NCI-H146 (cell line): ENCODE measurements around the gene VMO1.

Source experiments
- DNase-seq: peaks from one replicate; lab custom pipeline; 2025; lab: John Stamatoyannopoulos, UW

Gene VMO1

GRCh38 chr17:4764595-4764994, 21.6 kb downstream of the VMO1 start:
- no peak for DNase-seq

- no peak for DNase-seq
Measured at GRCh38 chr17:4759776-4760236, 26.4 kb downstream of the VMO1 start.

GRCh38 chr17:4753392-4753791, 32.8 kb downstream of the VMO1 start:
- DNase-seq, result no peak

GRCh38 chr17:4751932-4752331, 34.2 kb downstream of the VMO1 start:
- DNase-seq, result no peak

GRCh38 chr17:4750606-4751005, 35.6 kb downstream of the VMO1 start:
- DNase-seq, result no peak

GRCh38 chr17:4748686-4749085, 37.5 kb downstream of the VMO1 start:
- DNase-seq, result no peak

- DNase-seq, result no peak
Measured at GRCh38 chr17:4747847-4748246, 38.3 kb downstream of the VMO1 start.

- DNase-seq, result peak; percentile 16
Measured at GRCh38 chr17:4744999-4745969, 40.9 kb downstream of the VMO1 start.

GRCh38 chr17:4743898-4744297, 42.3 kb downstream of the VMO1 start:
- no peak for DNase-seq

GRCh38 chr17:4743216-4743615, 42.9 kb downstream of the VMO1 start:
- DNase-seq, result no peak

GRCh38 chr17:4742629-4743028, 43.5 kb downstream of the VMO1 start:
- DNase-seq, result no peak

- DNase-seq, result no peak
Measured at GRCh38 chr17:4742133-4742532, 44.0 kb downstream of the VMO1 start.

- DNase-seq, result no peak
Measured at GRCh38 chr17:4741544-4741943, 44.6 kb downstream of the VMO1 start.

GRCh38 chr17:4740584-4740983, 45.6 kb downstream of the VMO1 start:
- no peak for DNase-seq

- DNase-seq, result no peak
Measured at GRCh38 chr17:4740025-4740351, 46.2 kb downstream of the VMO1 start.

GRCh38 chr17:4739122-4740024, 46.8 kb downstream of the VMO1 start, which contains the start of the genes CXCL16 and ZMYND15:
Gene CXCL16, minus strand, starts transcription at chr17:4739928. Its CDS starts 589 bp downstream, at chr17:4739339.
Gene ZMYND15, plus strand, starts transcription at chr17:4739833. Its CDS starts 716 bp downstream, at chr17:4740549.
- peak; percentile 34 for DNase-seq

GRCh38 chr17:4738136-4739121, 47.7 kb downstream of the VMO1 start:
- DNase-seq, result no peak

GRCh38 chr17:4735876-4736651, 50.1 kb downstream of the VMO1 start:
- no peak for DNase-seq
